SK-N-SH (cell line): Measurements from ENCODE around the gene SCAND1. TPM values are rescaled to one million over a fixed set of nuclear protein-coding genes. Genes with fewer than 3 reads are reported as not detected.

ENCODE experiments used
- CHD2 ChIP-seq: fragments of 150-350 bp; IDR thresholded peaks from 2 replicates; pipeline ENCODE4 v1.6.1; 2018; ENCODE audit warnings: low read length; ENCODE audit not compliant: partially characterized antibody
- ELF1 ChIP-seq: IDR thresholded peaks from 2 replicates; pipeline ENCODE4 v1.4.0; 2012
- EZH2phosphoT487 ChIP-seq: fragments of 200-600 bp; sonication (generic); IDR thresholded peaks from 2 replicates; pipeline ENCODE4 v1.6.1; 2017; ENCODE audit warnings: low read depth, mixed run types, mild to moderate bottlenecking, antibody characterized with exemption, moderate library complexity, borderline replicate concordance
- FOSL2 ChIP-seq: IDR thresholded peaks from 2 replicates; pipeline ENCODE4 v1.4.0; 2012; ENCODE audit warnings: low read depth, mild to moderate bottlenecking, moderate library complexity, borderline replicate concordance
- FOXJ3 ChIP-seq: sonication (generic); formaldehyde crosslinking; IDR thresholded peaks from 2 replicates; pipeline ENCODE4 v1.5.1; 2020; ENCODE audit warnings: mild to moderate bottlenecking, missing genetic modification reagents
- FOXM1 ChIP-seq: IDR thresholded peaks from 2 replicates; pipeline ENCODE4 v1.4.0; 2012; ENCODE audit warnings: low read depth, mild to moderate bottlenecking
- GABPA ChIP-seq: IDR thresholded peaks from 2 replicates; pipeline ENCODE4 v1.4.0; 2012; ENCODE audit warnings: low read depth, mild to moderate bottlenecking
- JUND ChIP-seq: IDR thresholded peaks from 2 replicates; pipeline ENCODE4 v1.4.0; 2012
- MXI1 ChIP-seq: IDR thresholded peaks from 2 replicates; pipeline ENCODE4 v1.6.1; 2012; ENCODE audit warnings: mild to moderate bottlenecking, low read depth, low read length, improper control_type of control experiment
- NFIC ChIP-seq: IDR thresholded peaks from 2 replicates; pipeline ENCODE4 v1.4.0; 2012; ENCODE audit warnings: borderline replicate concordance
- POLR2AphosphoS5 ChIP-seq: IDR thresholded peaks from 2 replicates; pipeline ENCODE4 v1.6.1; 2012; ENCODE audit warnings: low read depth, low read length
- RAD21 ChIP-seq: IDR thresholded peaks from 2 replicates; pipeline ENCODE4 v1.6.1; 2012; ENCODE audit warnings: mild to moderate bottlenecking, low read length
- RXRA ChIP-seq: IDR thresholded peaks from 2 replicates; pipeline ENCODE4 v1.4.0; 2012; ENCODE audit warnings: low read depth, mild to moderate bottlenecking, borderline replicate concordance
- SIN3A ChIP-seq: IDR thresholded peaks from 2 replicates; pipeline ENCODE4 v1.6.1; 2012; ENCODE audit warnings: low read depth, mild to moderate bottlenecking, low read length, moderate library complexity, borderline replicate concordance
- SMC3 ChIP-seq: IDR thresholded peaks from 2 replicates; pipeline ENCODE4 v1.6.1; 2012; ENCODE audit warnings: low read depth, low read length, improper control_type of control experiment
- TCF12 ChIP-seq: IDR thresholded peaks from 2 replicates; pipeline ENCODE4 v1.4.0; 2012
- YY1 ChIP-seq: IDR thresholded peaks from 2 replicates; pipeline ENCODE4 v1.4.0; 2012; ENCODE audit warnings: low read depth, mild to moderate bottlenecking
- polyA plus RNA-seq, 3 experiments: library from polyadenylated mRNA; depleted of rRNA; stranded (reverse); fragments of >200 nt; gene quantifications; 2 replicates each; pipeline ENCODE4 v1.2.3, GENCODE V29; 2012
- TF ChIP-seq, protein P1 (sequence below): IDR thresholded peaks from 2 replicates; pipeline ENCODE4 v1.4.0; 2012; ENCODE audit warnings: low read depth, borderline replicate concordance
- TF ChIP-seq, protein P2 (sequence below): IDR thresholded peaks from 2 replicates; pipeline ENCODE4 v1.4.0; 2012; ENCODE audit warnings: low read depth, borderline replicate concordance
- TF ChIP-seq, protein P3 (sequence below): IDR thresholded peaks from 2 replicates; pipeline ENCODE4 v1.4.0; 2012; ENCODE audit warnings: low read depth
- TF ChIP-seq, protein P4 (sequence below): fragments of 200-600 bp; sonication (generic); IDR thresholded peaks from 2 replicates; pipeline ENCODE4 v1.6.1; 2017; ENCODE audit warnings: antibody characterized with exemption, mild to moderate bottlenecking, moderate library complexity
- TF ChIP-seq, protein P5 (sequence below): fragments of 150-350 bp; IDR thresholded peaks from 2 replicates; pipeline ENCODE4 v1.6.1; 2016; ENCODE audit warnings: mild to moderate bottlenecking, low read depth, low read length
- TF ChIP-seq, protein P6 (sequence below): fragments of 150-350 bp; IDR thresholded peaks from 2 replicates; pipeline ENCODE4 v1.6.1; 2017; ENCODE audit warnings: antibody characterized with exemption, low read length, low read depth, borderline replicate concordance

SCAND1 gene
- polyA plus RNA-seq, 1 of the 3 experiments (the other 2 are of a cell fraction): 44.1 TPM

DNA sequence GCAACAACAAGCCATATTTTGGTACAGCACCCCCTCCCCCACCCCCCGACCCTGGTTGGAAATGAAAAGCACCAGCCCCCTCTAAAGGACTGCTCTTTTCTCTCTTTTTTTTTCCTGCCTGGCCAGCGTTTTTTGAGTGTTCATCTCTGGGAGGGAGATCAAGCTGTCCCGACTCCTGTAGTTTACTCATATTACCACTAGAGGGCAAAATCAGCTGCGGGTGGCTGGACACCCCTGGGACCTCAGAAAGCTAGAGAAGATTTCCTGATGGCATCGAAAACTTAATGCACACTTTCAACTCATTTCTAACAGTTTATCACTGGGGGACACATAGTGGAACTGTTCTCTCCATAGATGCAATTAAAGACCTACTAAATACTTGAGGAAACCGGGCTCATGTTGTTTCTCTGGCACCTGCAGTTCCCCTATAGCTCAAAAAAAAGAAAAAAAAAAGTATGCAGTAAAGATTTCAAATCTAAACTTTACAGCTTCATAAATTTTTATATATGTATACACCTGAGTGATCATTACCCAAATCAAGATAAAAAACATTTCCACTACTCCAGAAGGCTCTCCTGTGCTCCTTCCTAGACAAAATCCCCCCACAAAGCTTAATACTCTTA lies 38.5 kb upstream of the SCAND1 start (continued):
- TF ChIP-seq, protein P1, sequence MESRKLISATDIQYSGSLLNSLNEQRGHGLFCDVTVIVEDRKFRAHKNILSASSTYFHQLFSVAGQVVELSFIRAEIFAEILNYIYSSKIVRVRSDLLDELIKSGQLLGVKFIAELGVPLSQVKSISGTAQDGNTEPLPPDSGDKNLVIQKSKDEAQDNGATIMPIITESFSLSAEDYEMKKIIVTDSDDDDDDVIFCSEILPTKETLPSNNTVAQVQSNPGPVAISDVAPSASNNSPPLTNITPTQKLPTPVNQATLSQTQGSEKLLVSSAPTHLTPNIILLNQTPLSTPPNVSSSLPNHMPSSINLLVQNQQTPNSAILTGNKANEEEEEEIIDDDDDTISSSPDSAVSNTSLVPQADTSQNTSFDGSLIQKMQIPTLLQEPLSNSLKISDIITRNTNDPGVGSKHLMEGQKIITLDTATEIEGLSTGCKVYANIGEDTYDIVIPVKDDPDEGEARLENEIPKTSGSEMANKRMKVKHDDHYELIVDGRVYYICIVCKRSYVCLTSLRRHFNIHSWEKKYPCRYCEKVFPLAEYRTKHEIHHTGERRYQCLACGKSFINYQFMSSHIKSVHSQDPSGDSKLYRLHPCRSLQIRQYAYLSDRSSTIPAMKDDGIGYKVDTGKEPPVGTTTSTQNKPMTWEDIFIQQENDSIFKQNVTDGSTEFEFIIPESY: no peak
- TF ChIP-seq, protein P2, sequence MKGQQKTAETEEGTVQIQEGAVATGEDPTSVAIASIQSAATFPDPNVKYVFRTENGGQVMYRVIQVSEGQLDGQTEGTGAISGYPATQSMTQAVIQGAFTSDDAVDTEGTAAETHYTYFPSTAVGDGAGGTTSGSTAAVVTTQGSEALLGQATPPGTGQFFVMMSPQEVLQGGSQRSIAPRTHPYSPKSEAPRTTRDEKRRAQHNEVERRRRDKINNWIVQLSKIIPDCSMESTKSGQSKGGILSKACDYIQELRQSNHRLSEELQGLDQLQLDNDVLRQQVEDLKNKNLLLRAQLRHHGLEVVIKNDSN: no peak
- peak; percentile 77 for TF ChIP-seq SMC3
- no peak for TF ChIP-seq FOXM1
- TF ChIP-seq TCF12: no peak
- no peak for TF ChIP-seq NFIC
- no peak for TF ChIP-seq FOXJ3 (CRISPR knock-in tag)
- TF ChIP-seq, protein P3, sequence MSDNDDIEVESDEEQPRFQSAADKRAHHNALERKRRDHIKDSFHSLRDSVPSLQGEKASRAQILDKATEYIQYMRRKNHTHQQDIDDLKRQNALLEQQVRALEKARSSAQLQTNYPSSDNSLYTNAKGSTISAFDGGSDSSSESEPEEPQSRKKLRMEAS: no peak
- TF ChIP-seq, protein P4, sequence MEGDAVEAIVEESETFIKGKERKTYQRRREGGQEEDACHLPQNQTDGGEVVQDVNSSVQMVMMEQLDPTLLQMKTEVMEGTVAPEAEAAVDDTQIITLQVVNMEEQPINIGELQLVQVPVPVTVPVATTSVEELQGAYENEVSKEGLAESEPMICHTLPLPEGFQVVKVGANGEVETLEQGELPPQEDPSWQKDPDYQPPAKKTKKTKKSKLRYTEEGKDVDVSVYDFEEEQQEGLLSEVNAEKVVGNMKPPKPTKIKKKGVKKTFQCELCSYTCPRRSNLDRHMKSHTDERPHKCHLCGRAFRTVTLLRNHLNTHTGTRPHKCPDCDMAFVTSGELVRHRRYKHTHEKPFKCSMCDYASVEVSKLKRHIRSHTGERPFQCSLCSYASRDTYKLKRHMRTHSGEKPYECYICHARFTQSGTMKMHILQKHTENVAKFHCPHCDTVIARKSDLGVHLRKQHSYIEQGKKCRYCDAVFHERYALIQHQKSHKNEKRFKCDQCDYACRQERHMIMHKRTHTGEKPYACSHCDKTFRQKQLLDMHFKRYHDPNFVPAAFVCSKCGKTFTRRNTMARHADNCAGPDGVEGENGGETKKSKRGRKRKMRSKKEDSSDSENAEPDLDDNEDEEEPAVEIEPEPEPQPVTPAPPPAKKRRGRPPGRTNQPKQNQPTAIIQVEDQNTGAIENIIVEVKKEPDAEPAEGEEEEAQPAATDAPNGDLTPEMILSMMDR: peak; percentile 88
- peak; percentile 40 for TF ChIP-seq CHD2
- 0 out of 2 replicates have a peak, but pooled peaks have one; percentile 26 for TF ChIP-seq MXI1
- TF ChIP-seq JUND: no peak
- no peak for TF ChIP-seq RXRA
- no peak for TF ChIP-seq YY1
- TF ChIP-seq, protein P5, sequence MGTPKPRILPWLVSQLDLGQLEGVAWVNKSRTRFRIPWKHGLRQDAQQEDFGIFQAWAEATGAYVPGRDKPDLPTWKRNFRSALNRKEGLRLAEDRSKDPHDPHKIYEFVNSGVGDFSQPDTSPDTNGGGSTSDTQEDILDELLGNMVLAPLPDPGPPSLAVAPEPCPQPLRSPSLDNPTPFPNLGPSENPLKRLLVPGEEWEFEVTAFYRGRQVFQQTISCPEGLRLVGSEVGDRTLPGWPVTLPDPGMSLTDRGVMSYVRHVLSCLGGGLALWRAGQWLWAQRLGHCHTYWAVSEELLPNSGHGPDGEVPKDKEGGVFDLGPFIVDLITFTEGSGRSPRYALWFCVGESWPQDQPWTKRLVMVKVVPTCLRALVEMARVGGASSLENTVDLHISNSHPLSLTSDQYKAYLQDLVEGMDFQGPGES: no peak
- TF ChIP-seq RAD21: peak; percentile 77
- TF ChIP-seq, protein P6, sequence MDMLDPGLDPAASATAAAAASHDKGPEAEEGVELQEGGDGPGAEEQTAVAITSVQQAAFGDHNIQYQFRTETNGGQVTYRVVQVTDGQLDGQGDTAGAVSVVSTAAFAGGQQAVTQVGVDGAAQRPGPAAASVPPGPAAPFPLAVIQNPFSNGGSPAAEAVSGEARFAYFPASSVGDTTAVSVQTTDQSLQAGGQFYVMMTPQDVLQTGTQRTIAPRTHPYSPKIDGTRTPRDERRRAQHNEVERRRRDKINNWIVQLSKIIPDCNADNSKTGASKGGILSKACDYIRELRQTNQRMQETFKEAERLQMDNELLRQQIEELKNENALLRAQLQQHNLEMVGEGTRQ: no peak
- no peak for TF ChIP-seq ELF1
- no peak for TF ChIP-seq GABPA
- TF ChIP-seq EZH2phosphoT487: no peak
- TF ChIP-seq SIN3A: no peak
- no peak for TF ChIP-seq FOSL2
- no peak for TF ChIP-seq POLR2AphosphoS5
